Neural cell (in vitro differentiated cells): ENCODE data around the gene AK1. TPM values are rescaled to one million over a fixed set of nuclear protein-coding genes. Genes with fewer than 3 reads are reported as not detected.

Source experiments
- H2AFZ ChIP-seq: fragments of 200-600, 300-800 bp; sonication (generic), shearing (Covaris generic); 2 replicates; pipeline ENCODE4 v1.6.0; 2014; ENCODE audit warnings: low read depth, mild to moderate bottlenecking, antibody characterized with exemption, low read length, moderate library complexity
- H3F3A ChIP-seq: fragments of 200-600 bp; shearing (Covaris generic); 2 replicates; pipeline ENCODE4 v1.6.1; 2016; ENCODE audit warnings: mild to moderate bottlenecking, moderate library complexity, mixed read lengths, antibody characterized with exemption, low read length; ENCODE audit not compliant: insufficient read depth, poor library complexity, severe bottlenecking
- H3K27ac ChIP-seq: fragments of 200-600, 300-800 bp; sonication (generic), shearing (Covaris generic); 2 replicates; pipeline ENCODE4 v1.5.1; 2014; ENCODE audit warnings: mild to moderate bottlenecking, low read length, moderate library complexity
- H3K27me3 ChIP-seq: fragments of 300-800, 200-600 bp; sonication (generic), shearing (Covaris generic); 2 replicates; pipeline ENCODE4 v1.6.0; 2014; ENCODE audit warnings: mild to moderate bottlenecking, low read depth, low read length, moderate library complexity; ENCODE audit not compliant: insufficient read depth
- H3K36me3 ChIP-seq: fragments of 300-800, 200-600 bp; sonication (generic), shearing (Covaris generic); 2 replicates; pipeline ENCODE4 v1.5.1; 2014; ENCODE audit warnings: mild to moderate bottlenecking, antibody characterized with exemption, low read length, moderate library complexity; ENCODE audit not compliant: insufficient read depth
- H3K4me2 ChIP-seq: fragments of 300-800, 200-600 bp; sonication (generic), shearing (Covaris generic); 2 replicates; pipeline ENCODE4 v1.6.0; 2014; ENCODE audit warnings: mild to moderate bottlenecking, low read length
- H3K4me3 ChIP-seq: fragments of 300-800, 200-600 bp; sonication (generic), shearing (Covaris generic); 2 replicates; pipeline ENCODE4 v1.5.1; 2014; ENCODE audit warnings: mild to moderate bottlenecking, low read length, moderate library complexity
- H3K79me2 ChIP-seq: fragments of 200-600 bp; shearing (Covaris generic); replicated peaks from 2 replicates; pipeline ENCODE4 v1.6.0; 2014; ENCODE audit warnings: mild to moderate bottlenecking, low read length, moderate library complexity; ENCODE audit not compliant: insufficient read depth
- H3K9ac ChIP-seq: fragments of 300-800, 200-600 bp; sonication (generic), shearing (Covaris generic); 2 replicates; pipeline ENCODE4 v1.6.1; 2016; ENCODE audit warnings: mild to moderate bottlenecking, low read length, mixed read lengths
- H3K9me2 ChIP-seq: fragments of 200-600 bp; shearing (Covaris generic); 2 replicates; pipeline ENCODE4 v1.6.1; 2016; ENCODE audit warnings: mild to moderate bottlenecking, low read length, mixed read lengths; ENCODE audit not compliant: insufficient read depth
- H3K9me3 ChIP-seq: fragments of 200-600, 300-800 bp; sonication (generic), shearing (Covaris generic); 2 replicates; pipeline ENCODE4 v1.6.1; 2016; ENCODE audit warnings: mild to moderate bottlenecking, mixed run types, low read length, moderate library complexity, mixed read lengths
- H4K20me1 ChIP-seq: fragments of 200-600 bp; shearing (Covaris generic); 2 replicates; pipeline ENCODE4 v1.6.1; 2016; ENCODE audit warnings: mild to moderate bottlenecking, mixed run types; ENCODE audit not compliant: insufficient read depth
- CTCF ChIP-seq: fragments of 450-650 bp; IDR thresholded peaks from 2 replicates; pipeline ENCODE4 v1.5.1; 2014; ENCODE audit warnings: antibody characterized with exemption, mild to moderate bottlenecking, moderate library complexity; ENCODE audit not compliant: poor library complexity, severe bottlenecking
- EP300 ChIP-seq: fragments of 450-650 bp; conservative IDR thresholded peaks from 2 replicates; pipeline ENCODE4 v1.6.1; 2014; ENCODE audit warnings: antibody characterized with exemption, mild to moderate bottlenecking, moderate library complexity; ENCODE audit not compliant: poor library complexity, severe bottlenecking
- EZH2 ChIP-seq: fragments of 200-600, 300-800 bp; shearing (Covaris generic), sonication (generic); IDR thresholded peaks from 2 replicates; pipeline ENCODE4 v1.6.1; 2014; ENCODE audit warnings: antibody characterized with exemption, low read length, borderline replicate concordance, mild to moderate bottlenecking; ENCODE audit not compliant: insufficient read depth, poor library complexity, severe bottlenecking
- MXI1 ChIP-seq: fragments of 450-650 bp; conservative IDR thresholded peaks from 2 replicates; pipeline ENCODE4 v1.6.1; 2014; ENCODE audit warnings: antibody characterized with exemption, mild to moderate bottlenecking; ENCODE audit not compliant: poor library complexity, severe bottlenecking
- POLR2AphosphoS5 ChIP-seq: IDR thresholded peaks from 2 replicates; pipeline ENCODE4 v1.6.1; 2012
- RAD21 ChIP-seq: fragments of 450-650 bp; conservative IDR thresholded peaks from 2 replicates; pipeline ENCODE4 v1.6.1; 2014; ENCODE audit warnings: antibody characterized with exemption, mild to moderate bottlenecking, moderate library complexity
- SMC3 ChIP-seq: fragments of 450-650 bp; conservative IDR thresholded peaks from 2 replicates; pipeline ENCODE4 v1.6.1; 2014; ENCODE audit warnings: antibody characterized with exemption, mild to moderate bottlenecking, moderate library complexity; ENCODE audit not compliant: poor library complexity
- TAF1 ChIP-seq: IDR thresholded peaks from 2 replicates; pipeline ENCODE4 v1.6.1; 2012; ENCODE audit warnings: low read depth
- polyA plus RNA-seq: library from polyadenylated mRNA; depleted of rRNA; stranded (reverse); fragments of >200 nt; gene quantifications from 2 replicates; pipeline ENCODE4 v1.2.3, GENCODE V29; 2014
- TF ChIP-seq, protein P1 (sequence below): IDR thresholded peaks from 2 replicates; pipeline ENCODE4 v1.6.1; 2012; ENCODE audit warnings: borderline replicate concordance

The AK1 gene
- polyA plus RNA-seq, 1 donor from 2014 or later, result 105 TPM

DNA sequence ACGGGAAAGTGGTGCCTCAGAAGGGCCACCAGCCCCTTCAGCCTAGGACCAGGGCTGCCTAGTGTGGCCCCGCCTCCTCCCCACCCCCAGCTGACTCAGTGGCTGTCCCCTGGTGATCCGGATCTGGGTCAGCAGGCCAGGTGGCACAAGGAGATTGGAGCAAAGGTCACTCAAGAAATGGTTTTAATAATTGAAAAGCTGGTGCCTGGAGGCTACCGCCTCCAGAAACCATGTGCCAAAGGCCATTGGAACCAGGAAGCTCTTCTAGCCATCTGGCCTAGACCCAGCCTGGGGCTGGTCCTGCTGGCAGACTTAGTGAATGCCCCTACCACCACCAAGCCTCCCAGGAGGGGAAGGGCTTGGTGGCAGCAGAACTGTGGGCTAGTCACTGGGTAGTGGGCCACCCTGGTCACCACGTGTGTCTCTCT, 37.9 kb upstream of the AK1 start:
- no peaks in the 10 kb centered on the region for H3K27me3 ChIP-seq
- H4K20me1 ChIP-seq, result no peaks in the 10 kb centered on the region
- no peaks in the 10 kb centered on the region for H3K36me3 ChIP-seq
- H3F3A ChIP-seq, result no peaks in the 10 kb centered on the region
- H3K4me2 ChIP-seq, result no peak overlapping the region
- TF ChIP-seq CTCF (no peak), POLR2AphosphoS5 (no peak), EP300 (no peak), MXI1 (no peak), TAF1 (no peak), SMC3 (no peak), EZH2 (no peak), RAD21 (no peak)
- TF ChIP-seq, protein P1, sequence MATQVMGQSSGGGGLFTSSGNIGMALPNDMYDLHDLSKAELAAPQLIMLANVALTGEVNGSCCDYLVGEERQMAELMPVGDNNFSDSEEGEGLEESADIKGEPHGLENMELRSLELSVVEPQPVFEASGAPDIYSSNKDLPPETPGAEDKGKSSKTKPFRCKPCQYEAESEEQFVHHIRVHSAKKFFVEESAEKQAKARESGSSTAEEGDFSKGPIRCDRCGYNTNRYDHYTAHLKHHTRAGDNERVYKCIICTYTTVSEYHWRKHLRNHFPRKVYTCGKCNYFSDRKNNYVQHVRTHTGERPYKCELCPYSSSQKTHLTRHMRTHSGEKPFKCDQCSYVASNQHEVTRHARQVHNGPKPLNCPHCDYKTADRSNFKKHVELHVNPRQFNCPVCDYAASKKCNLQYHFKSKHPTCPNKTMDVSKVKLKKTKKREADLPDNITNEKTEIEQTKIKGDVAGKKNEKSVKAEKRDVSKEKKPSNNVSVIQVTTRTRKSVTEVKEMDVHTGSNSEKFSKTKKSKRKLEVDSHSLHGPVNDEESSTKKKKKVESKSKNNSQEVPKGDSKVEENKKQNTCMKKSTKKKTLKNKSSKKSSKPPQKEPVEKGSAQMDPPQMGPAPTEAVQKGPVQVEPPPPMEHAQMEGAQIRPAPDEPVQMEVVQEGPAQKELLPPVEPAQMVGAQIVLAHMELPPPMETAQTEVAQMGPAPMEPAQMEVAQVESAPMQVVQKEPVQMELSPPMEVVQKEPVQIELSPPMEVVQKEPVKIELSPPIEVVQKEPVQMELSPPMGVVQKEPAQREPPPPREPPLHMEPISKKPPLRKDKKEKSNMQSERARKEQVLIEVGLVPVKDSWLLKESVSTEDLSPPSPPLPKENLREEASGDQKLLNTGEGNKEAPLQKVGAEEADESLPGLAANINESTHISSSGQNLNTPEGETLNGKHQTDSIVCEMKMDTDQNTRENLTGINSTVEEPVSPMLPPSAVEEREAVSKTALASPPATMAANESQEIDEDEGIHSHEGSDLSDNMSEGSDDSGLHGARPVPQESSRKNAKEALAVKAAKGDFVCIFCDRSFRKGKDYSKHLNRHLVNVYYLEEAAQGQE, result no peak
- no peaks in the 10 kb centered on the region for H3K9me3 ChIP-seq
- H3K9ac ChIP-seq, result no peak overlapping the region
- no peak overlapping the region for H3K27ac ChIP-seq
- H2AFZ ChIP-seq, result no peak overlapping the region
- no peak overlapping the region for H3K4me3 ChIP-seq
- H3K9me2 ChIP-seq, result no peaks in the 10 kb centered on the region
- no peaks in the 10 kb centered on the region for H3K79me2 ChIP-seq

DNA sequence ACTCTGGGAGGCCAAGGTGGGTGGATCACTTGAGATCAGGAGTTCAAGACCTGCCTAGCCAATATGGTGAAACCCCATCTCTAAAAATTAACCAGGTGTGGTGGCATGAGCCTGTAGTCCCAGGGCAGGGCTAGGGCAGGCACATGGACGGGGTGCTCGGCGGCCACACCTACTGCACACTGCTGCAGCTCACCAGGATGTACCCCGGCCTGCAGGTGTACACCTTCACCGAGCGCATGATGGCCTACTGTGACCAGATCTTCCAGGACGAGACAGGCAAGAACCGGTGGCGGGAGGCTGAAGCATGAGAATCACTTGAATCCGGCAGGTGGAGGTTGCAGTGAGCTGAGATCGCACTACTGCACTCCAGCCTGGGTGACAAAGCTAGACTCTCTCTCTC, 36.2 kb upstream of the AK1 start:
- no peak overlapping the region for H3K4me3 ChIP-seq
- H3K9me3 ChIP-seq, result no peaks in the 10 kb centered on the region
- no peak overlapping the region for H3K27ac ChIP-seq
- H3K9ac ChIP-seq, result no peak overlapping the region
- H3K4me2 ChIP-seq, result no peak overlapping the region
- TF ChIP-seq TAF1 (no peak), EP300 (no peak), POLR2AphosphoS5 (no peak), MXI1 (no peak), CTCF (no peak), SMC3 (no peak), RAD21 (no peak), EZH2 (no peak)
- TF ChIP-seq, protein P1, result no peak
- no peaks in the 10 kb centered on the region for H3K36me3 ChIP-seq
- H4K20me1 ChIP-seq, result no peaks in the 10 kb centered on the region
- H3K79me2 ChIP-seq, result no peaks in the 10 kb centered on the region
- H3F3A ChIP-seq, result no peaks in the 10 kb centered on the region
- no peak overlapping the region for H2AFZ ChIP-seq
- no peaks in the 10 kb centered on the region for H3K27me3 ChIP-seq
- H3K9me2 ChIP-seq, result no peaks in the 10 kb centered on the region
